SK-N-SH treated with all-trans-retinoic acid at 6 μM for 48 hours (cell line): Measurements from ENCODE around the gene PKP4.

ENCODE experiments used
- ATAC-seq: fragments of 200-7000 bp; cut with Tn5 transposase; 3 replicates; pipeline ENCODE4 v1.9.1; 2020; ENCODE audit warnings: mild to moderate bottlenecking, moderate library complexity
- BACH2 ChIP-seq: fragments of 250-450 bp; sonication (Bioruptor Pico); IDR thresholded peaks from 2 replicates; pipeline ENCODE4 v1.9.0; 2021; ENCODE audit warnings: mild to moderate bottlenecking, borderline replicate concordance
- CREB5 ChIP-seq: fragments of 250-450 bp; sonication (Bioruptor Pico); IDR thresholded peaks from 2 replicates; pipeline ENCODE4 v1.5.1; 2020; ENCODE audit warnings: low read depth, mild to moderate bottlenecking, moderate library complexity
- CSDC2 ChIP-seq: fragments of 250-450 bp; sonication (Bioruptor Pico); IDR thresholded peaks from 2 replicates; pipeline ENCODE4 v1.5.0; 2020; ENCODE audit warnings: mild to moderate bottlenecking, moderate library complexity
- CSRNP3 ChIP-seq: fragments of 250-450 bp; sonication (Bioruptor Pico); IDR thresholded peaks from 2 replicates; pipeline ENCODE4 v1.5.1; 2021; ENCODE audit warnings: mild to moderate bottlenecking, moderate library complexity
- ESRRG ChIP-seq: fragments of 250-450 bp; sonication (Bioruptor Pico); IDR thresholded peaks from 2 replicates; pipeline ENCODE4 v1.6.1; 2021; ENCODE audit warnings: mild to moderate bottlenecking
- GLIS3 ChIP-seq: fragments of 250-450 bp; sonication (Bioruptor Pico); IDR thresholded peaks from 2 replicates; pipeline ENCODE4 v1.5.0; 2020; ENCODE audit warnings: mild to moderate bottlenecking, moderate library complexity
- ISL1 ChIP-seq: fragments of 250-450 bp; sonication (Bioruptor Pico); IDR thresholded peaks from 2 replicates; pipeline ENCODE4 v2.1.2; 2022; ENCODE audit warnings: mild to moderate bottlenecking, moderate library complexity
- OSR1 ChIP-seq: fragments of 250-450 bp; sonication (Bioruptor Pico); IDR thresholded peaks from 2 replicates; pipeline ENCODE4 v1.8.0; 2022; ENCODE audit warnings: moderate library complexity, mild to moderate bottlenecking, inconsistent platforms
- PATZ1 ChIP-seq: fragments of 250-450 bp; sonication (Bioruptor Pico); IDR thresholded peaks from 2 replicates; pipeline ENCODE4 v1.8.0; 2020; ENCODE audit warnings: mild to moderate bottlenecking, moderate library complexity, borderline replicate concordance
- POU6F1 ChIP-seq: fragments of 250-450 bp; sonication (Bioruptor Pico); IDR thresholded peaks from 2 replicates; pipeline ENCODE4 v1.8.0; 2021; ENCODE audit warnings: low read depth, mild to moderate bottlenecking, moderate library complexity, borderline replicate concordance
- PPARA ChIP-seq: fragments of 250-450 bp; sonication (Bioruptor Pico); IDR thresholded peaks from 2 replicates; pipeline ENCODE4 v1.5.0; 2020; ENCODE audit warnings: mild to moderate bottlenecking, borderline replicate concordance
- SNAI2 ChIP-seq: fragments of 250-450 bp; sonication (Bioruptor Pico); IDR thresholded peaks from 2 replicates; pipeline ENCODE4 v1.5.0; 2020; ENCODE audit warnings: mild to moderate bottlenecking, moderate library complexity
- TCF4 ChIP-seq: fragments of 250-450 bp; sonication (Bioruptor Pico); IDR thresholded peaks from 2 replicates; pipeline ENCODE4 v1.8.0; 2021; ENCODE audit warnings: mild to moderate bottlenecking, moderate library complexity, borderline replicate concordance
- TOX ChIP-seq: fragments of 250-450 bp; sonication (Bioruptor Pico); IDR thresholded peaks from 2 replicates; pipeline ENCODE4 v1.8.0; 2021; ENCODE audit warnings: mild to moderate bottlenecking, moderate library complexity, borderline replicate concordance
- TSHZ2 ChIP-seq: fragments of 250-450 bp; sonication (Bioruptor Pico); IDR thresholded peaks from 2 replicates; pipeline ENCODE4 v1.5.0; 2020; ENCODE audit warnings: mild to moderate bottlenecking, moderate library complexity
- ZC3H10 ChIP-seq: fragments of 250-450 bp; sonication (Bioruptor Pico); IDR thresholded peaks from 2 replicates; pipeline ENCODE4 v1.5.1; 2021; ENCODE audit warnings: mild to moderate bottlenecking, moderate library complexity
- ZFP30 ChIP-seq: fragments of 450-650 bp; formaldehyde crosslinking; IDR thresholded peaks from 2 replicates; pipeline ENCODE4 v1.5.0; 2022; ENCODE audit warnings: mild to moderate bottlenecking, moderate library complexity
- ZNF565 ChIP-seq: fragments of 450-650 bp; formaldehyde crosslinking; conservative IDR thresholded peaks from 2 replicates; pipeline ENCODE4 v1.5.0; 2020; ENCODE audit warnings: low read depth, mild to moderate bottlenecking, moderate library complexity
- ZNF70 ChIP-seq: fragments of 450-650 bp; formaldehyde crosslinking; IDR thresholded peaks from 2 replicates; pipeline ENCODE4 v1.5.0; 2020; ENCODE audit warnings: mild to moderate bottlenecking, moderate library complexity
- ZNF8 ChIP-seq: fragments of 450-650 bp; formaldehyde crosslinking; IDR thresholded peaks from 2 replicates; pipeline ENCODE4 v1.5.0; 2020; ENCODE audit warnings: mild to moderate bottlenecking, moderate library complexity

The PKP4 gene

GRCh38 chr2:158501301-158501700, 44.5 kb downstream of the PKP4 start:
- peak; percentile 50 for ATAC-seq

GRCh38 chr2:158502974-158503373, 46.2 kb downstream of the PKP4 start:
- ATAC-seq: peak; percentile 81
- TF ChIP-seq TCF4 (CRISPR knock-in tag): 0 out of 2 replicates have a peak, but pooled peaks have one; percentile 22
- no peak for TF ChIP-seq TOX (CRISPR knock-in tag)
- no peak for TF ChIP-seq ZC3H10 (CRISPR knock-in tag)
- TF ChIP-seq CSRNP3 (CRISPR knock-in tag): no peak
- TF ChIP-seq ESRRG: no peak
- TF ChIP-seq CREB5 (CRISPR knock-in tag): peak; percentile 94
- TF ChIP-seq PPARA: no peak
- TF ChIP-seq SNAI2 (CRISPR knock-in tag): 0 out of 2 replicates have a peak, but pooled peaks have one; percentile 57
- TF ChIP-seq ZNF565: no peak
- 0 out of 2 replicates have a peak, but pooled peaks have one; percentile 50 for TF ChIP-seq GLIS3
- TF ChIP-seq PATZ1: no peak
- no peak for TF ChIP-seq ZNF70 (CRISPR knock-in tag)
- TF ChIP-seq ZNF8 (CRISPR knock-in tag): no peak

More at GRCh38 chr2:158501301-158501700, 44.5 kb downstream of the PKP4 start:
- TF ChIP-seq SNAI2 (CRISPR knock-in tag) (no peak), ZC3H10 (CRISPR knock-in tag) (no peak), OSR1 (no peak), CSRNP3 (CRISPR knock-in tag) (no peak), CREB5 (CRISPR knock-in tag) (no peak), CSDC2 (CRISPR knock-in tag) (no peak), ISL1 (no peak), PPARA (no peak), ESRRG (no peak), ZNF70 (CRISPR knock-in tag) (no peak), GLIS3 (no peak), BACH2 (CRISPR knock-in tag) (no peak), ZNF565 (no peak), ZNF8 (CRISPR knock-in tag) (no peak), POU6F1 (CRISPR knock-in tag) (no peak), ZFP30 (no peak), TSHZ2 (CRISPR knock-in tag) (no peak)
- TF ChIP-seq, all 23 proteins: peak for 0
